ENCODE data around the gene CT45A3.
"Not testable (repeated sequence)": the region's sequence is repeated elsewhere in the genome, so short reads cannot be mapped to it uniquely, and the experiment has no call there.

CT45A3 gene

GRCh38 chrX:135740681-135741149, 27.3 kb downstream of the CT45A3 start:
- Histone ChIP-seq H3K27ac (ENCODE audit: low read depth, low read length, poor library complexity, severe bottlenecking) (no peak overlapping the region), H3K9ac (ENCODE audit: low read length) (no peak overlapping the region), H3F3A (ENCODE audit: insufficient read depth, low read length) (no peaks in the 10 kb centered on the region), H3K4me3 (ENCODE audit: low read depth, low read length, poor library complexity, severe bottlenecking) (peak overlapping the region; percentile 46), H2AFZ (ENCODE audit: low read length) (no peak overlapping the region), H3K9me2 (ENCODE audit: low read depth, low read length) (no peaks in the 10 kb centered on the region), H3K36me3 (ENCODE audit: insufficient read depth, low read length) (no peaks in the 10 kb centered on the region), H3K4me1 (ENCODE audit: insufficient read depth, low read length, severe bottlenecking) (no peaks in the 10 kb centered on the region), H3K9me3 (ENCODE audit: low read length) (no peaks in the 10 kb centered on the region), H3K27me3 (ENCODE audit: insufficient read depth, low read length) (no peaks in the 10 kb centered on the region), H3K4me2 (ENCODE audit: low read length) (peak overlapping the region; percentile 55), H3K79me2 (ENCODE audit: insufficient read depth, low read length) (no peaks in the 10 kb centered on the region), H4K20me1 (ENCODE audit: insufficient read depth, low read length) (no peaks in the 10 kb centered on the region)
- TF ChIP-seq CTCF (IDR thresholded peaks at IDR 0.05; ENCODE audit: low read length) (peak; percentile 63), EZH2 (IDR thresholded peaks at IDR 0.05; ENCODE audit: borderline replicate concordance, low read length) (no peak)

GRCh38 chrX:135737366-135738071, 30.5 kb downstream of the CT45A3 start:
- Histone ChIP-seq H3K4me3 (ENCODE audit: low read depth, low read length, poor library complexity, severe bottlenecking) (no peak overlapping the region), H3K4me2 (ENCODE audit: low read length) (no peak overlapping the region), H3K9ac (ENCODE audit: low read length) (no peak overlapping the region), H3K27me3 (ENCODE audit: insufficient read depth, low read length) (no peaks in the 10 kb centered on the region), H3F3A (ENCODE audit: insufficient read depth, low read length) (no peaks in the 10 kb centered on the region), H3K36me3 (ENCODE audit: insufficient read depth, low read length) (no peaks in the 10 kb centered on the region), H3K4me1 (ENCODE audit: insufficient read depth, low read length, severe bottlenecking) (no peaks in the 10 kb centered on the region), H3K79me2 (ENCODE audit: insufficient read depth, low read length) (no peaks in the 10 kb centered on the region), H3K9me3 (ENCODE audit: low read length) (no peaks in the 10 kb centered on the region), H2AFZ (ENCODE audit: low read length) (no peak overlapping the region), H4K20me1 (ENCODE audit: insufficient read depth, low read length) (no peaks in the 10 kb centered on the region), H3K27ac (ENCODE audit: low read depth, low read length, poor library complexity, severe bottlenecking) (no peak overlapping the region), H3K9me2 (ENCODE audit: low read depth, low read length) (no peaks in the 10 kb centered on the region)
- TF ChIP-seq CTCF (IDR thresholded peaks at IDR 0.05; ENCODE audit: low read length): peak; percentile 11; the same call in 1 of the 2 replicates
- no peak for TF ChIP-seq EZH2 (IDR thresholded peaks at IDR 0.05; ENCODE audit: borderline replicate concordance, low read length)

GRCh38 chrX:135734666-135735065, 33.3 kb downstream of the CT45A3 start:
- not testable (repeated sequence) for H3K27me3 ChIP-seq (ENCODE audit: insufficient read depth, low read length); H3K9me3 ChIP-seq (ENCODE audit: low read length); H3K4me3 ChIP-seq (ENCODE audit: low read depth, low read length, poor library complexity, severe bottlenecking); H2AFZ ChIP-seq (ENCODE audit: low read length); H3K36me3 ChIP-seq (ENCODE audit: insufficient read depth, low read length); H3F3A ChIP-seq (ENCODE audit: insufficient read depth, low read length); H3K9ac ChIP-seq (ENCODE audit: low read length); H3K4me2 ChIP-seq (ENCODE audit: low read length); H3K4me1 ChIP-seq (ENCODE audit: insufficient read depth, low read length, severe bottlenecking); H3K79me2 ChIP-seq (ENCODE audit: insufficient read depth, low read length); H3K9me2 ChIP-seq (ENCODE audit: low read depth, low read length); H4K20me1 ChIP-seq (ENCODE audit: insufficient read depth, low read length); H3K27ac ChIP-seq (ENCODE audit: low read depth, low read length, poor library complexity, severe bottlenecking)

DNA sequence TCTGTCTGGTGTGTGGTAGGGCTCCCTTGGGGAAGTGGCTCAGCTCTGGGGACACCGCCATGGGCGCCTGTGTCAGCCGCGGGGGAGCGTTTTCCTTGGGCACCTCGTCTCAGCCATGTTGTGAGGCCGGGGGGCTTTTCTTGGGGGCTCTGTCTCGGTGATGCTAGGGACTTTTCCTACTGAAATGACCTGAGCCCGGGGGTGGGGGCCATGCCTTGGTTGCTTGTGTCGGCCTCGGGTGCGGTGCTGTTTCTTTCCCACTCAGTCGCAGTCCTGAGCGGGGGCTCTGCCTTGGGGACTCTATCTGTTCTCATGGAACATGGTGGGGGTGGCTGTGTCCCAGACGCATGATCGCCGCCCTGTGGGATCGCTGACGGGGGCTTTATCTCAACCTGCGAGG, 54.2 kb downstream of the CT45A3 start:
- Histone ChIP-seq H4K20me1 (ENCODE audit: insufficient read depth, low read length) (no peaks in the 10 kb centered on the region), H3F3A (ENCODE audit: insufficient read depth, low read length) (no peaks in the 10 kb centered on the region), H3K9me3 (ENCODE audit: low read length) (no peaks in the 10 kb centered on the region), H3K79me2 (ENCODE audit: insufficient read depth, low read length) (no peaks in the 10 kb centered on the region), H3K4me2 (ENCODE audit: low read length) (no peak overlapping the region), H3K9me2 (ENCODE audit: low read depth, low read length) (no peaks in the 10 kb centered on the region), H3K27ac (ENCODE audit: low read depth, low read length, poor library complexity, severe bottlenecking) (no peak overlapping the region), H3K27me3 (ENCODE audit: insufficient read depth, low read length) (no peaks in the 10 kb centered on the region), H3K36me3 (ENCODE audit: insufficient read depth, low read length) (no peaks in the 10 kb centered on the region), H3K4me3 (ENCODE audit: low read depth, low read length, poor library complexity, severe bottlenecking) (no peak overlapping the region), H3K4me1 (ENCODE audit: insufficient read depth, low read length, severe bottlenecking) (no peaks in the 10 kb centered on the region), H2AFZ (ENCODE audit: low read length) (no peak overlapping the region), H3K9ac (ENCODE audit: low read length) (no peak overlapping the region)
- TF ChIP-seq CTCF (IDR thresholded peaks at IDR 0.05; ENCODE audit: low read length) (no peak), EZH2 (IDR thresholded peaks at IDR 0.05; ENCODE audit: borderline replicate concordance, low read length) (no peak)

Measured in OCI-LY1 (cell line).